HG03439 (cell line): Measurements from ENCODE around the gene ALDH3B2.
"Not testable (repeated sequence)": the region's sequence is repeated elsewhere in the genome, so short reads cannot be mapped to it uniquely, and the experiment has no call there.

Source experiments
- ATAC-seq: cut with Tn5 transposase; IDR thresholded peaks from one replicate; pipeline ENCODE4 v1.9.1; 2021; ENCODE audit warnings: mild to moderate bottlenecking, moderate library complexity; ENCODE audit not compliant: unreplicated experiment

ALDH3B2 gene

GRCh38 chr11:67685641-67686332 lies 11.4 kb upstream of the ALDH3B2 start:
- not testable (repeated sequence) for ATAC-seq

- not testable (repeated sequence) for ATAC-seq
Observed at GRCh38 chr11:67682126-67683034, 8.0 kb upstream of the ALDH3B2 start.

- ATAC-seq = no peak
Observed at GRCh38 chr11:67680696-67681470, 6.5 kb upstream of the ALDH3B2 start.

- ATAC-seq = no peak
Observed at GRCh38 chr11:67675058-67675747, 780 bp upstream of the ALDH3B2 start.

DNA sequence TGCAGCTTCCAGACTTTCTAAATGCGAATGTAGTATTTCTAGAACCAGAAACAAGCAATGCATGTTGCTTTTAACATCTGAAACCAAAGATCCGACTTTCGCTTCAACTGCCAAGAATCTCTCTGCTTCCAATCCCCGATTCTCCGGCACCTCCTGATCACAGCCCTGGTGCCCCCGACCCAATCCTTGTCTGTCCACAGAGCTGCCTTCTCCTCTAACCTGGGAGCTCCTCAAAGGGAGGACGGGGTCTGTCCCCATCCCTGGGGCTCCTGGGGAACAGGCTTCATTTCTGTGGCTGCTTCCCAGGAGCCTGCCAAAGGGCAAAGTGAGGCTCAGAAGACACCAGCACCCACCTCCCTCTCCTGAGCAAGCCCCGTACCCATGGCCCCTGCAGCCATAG lies 521 bp downstream of the ALDH3B2 start:
- no peak for ATAC-seq

DNA sequence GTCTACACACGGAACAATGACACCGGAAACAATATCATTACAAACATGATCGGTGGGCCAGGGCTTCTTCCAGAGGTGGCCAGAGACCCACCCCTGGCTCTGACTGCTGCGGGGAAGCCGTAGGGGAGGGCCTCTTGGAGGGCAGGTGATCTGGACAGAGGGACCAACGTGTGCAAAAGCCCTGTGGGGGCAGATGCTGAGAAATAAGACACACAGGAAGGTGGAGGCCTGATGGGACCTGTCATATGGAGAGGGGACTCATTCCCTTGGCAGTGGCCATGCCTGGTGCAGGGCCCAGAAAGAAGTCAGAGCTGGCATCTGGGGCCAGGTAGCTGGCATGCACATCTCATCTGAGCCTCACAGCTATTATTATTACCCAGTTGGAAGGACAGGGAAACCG lies 1.1 kb downstream of the ALDH3B2 start:
- no peak for ATAC-seq

DNA sequence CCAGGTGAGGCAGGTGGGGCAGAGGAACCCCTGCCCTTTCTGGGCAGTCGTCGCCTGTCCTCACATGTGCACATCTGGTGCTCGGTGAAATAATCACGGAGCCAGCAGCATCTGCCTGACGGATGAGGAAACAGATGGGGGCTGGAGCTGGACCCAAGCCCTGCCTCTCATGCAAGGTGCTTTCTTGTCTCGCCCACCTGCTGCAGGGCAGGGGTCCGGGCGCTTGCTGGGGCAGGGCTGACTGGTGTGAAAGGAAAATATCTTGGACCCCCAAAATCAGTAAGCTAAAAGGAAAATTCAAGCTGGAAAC lies 3.3 kb downstream of the ALDH3B2 start:
- ATAC-seq = no peak

DNA sequence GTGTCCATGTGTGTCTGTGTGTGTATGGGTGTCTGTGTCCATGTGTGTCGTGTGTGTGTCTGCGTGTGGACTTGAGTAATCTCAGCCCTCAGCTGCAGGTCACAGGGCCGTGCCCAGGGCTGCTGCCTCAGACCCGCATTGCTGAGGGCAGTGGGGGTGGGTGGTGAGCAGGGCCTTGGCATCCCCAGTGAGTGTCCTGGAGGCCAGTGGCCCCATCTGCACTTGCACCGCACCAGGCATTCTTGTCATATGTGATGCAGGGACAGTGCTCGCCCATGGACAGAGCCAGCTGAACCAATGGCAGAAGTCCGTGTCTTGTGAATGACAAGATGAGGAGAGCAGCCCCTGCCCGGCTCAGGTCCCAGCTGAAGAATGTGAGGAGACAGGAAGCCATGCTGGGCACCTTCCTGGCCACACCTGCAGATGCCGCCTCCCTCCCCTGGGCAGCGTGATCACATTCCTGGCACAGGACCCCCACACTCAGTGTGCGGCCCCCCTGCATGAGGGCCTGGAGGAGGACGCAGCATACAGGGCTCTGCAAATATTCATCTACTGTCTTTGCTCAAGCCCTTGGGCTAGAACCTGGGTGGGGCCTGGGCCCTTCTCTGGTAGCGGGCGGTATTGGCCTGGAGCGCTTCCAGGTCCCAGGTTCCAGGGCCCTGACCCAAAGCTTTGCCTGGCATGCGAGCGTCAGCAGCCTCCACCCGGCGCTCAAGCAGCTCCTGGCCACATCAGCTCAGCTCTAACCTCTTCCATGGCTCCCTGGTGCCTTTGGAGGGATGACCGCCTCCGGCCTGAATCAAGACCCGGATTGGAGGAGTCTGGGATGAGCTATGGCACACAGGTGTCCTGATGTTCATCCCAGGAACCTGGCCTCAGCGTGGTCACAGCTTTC lies 3.9 kb downstream of the ALDH3B2 start:
- ATAC-seq = no peak

- ATAC-seq = no peak
Observed at GRCh38 chr11:67668192-67668551, 6.3 kb downstream of the ALDH3B2 start.

- no peak for ATAC-seq
Observed at GRCh38 chr11:67667490-67668191, 6.8 kb downstream of the ALDH3B2 start.

DNA sequence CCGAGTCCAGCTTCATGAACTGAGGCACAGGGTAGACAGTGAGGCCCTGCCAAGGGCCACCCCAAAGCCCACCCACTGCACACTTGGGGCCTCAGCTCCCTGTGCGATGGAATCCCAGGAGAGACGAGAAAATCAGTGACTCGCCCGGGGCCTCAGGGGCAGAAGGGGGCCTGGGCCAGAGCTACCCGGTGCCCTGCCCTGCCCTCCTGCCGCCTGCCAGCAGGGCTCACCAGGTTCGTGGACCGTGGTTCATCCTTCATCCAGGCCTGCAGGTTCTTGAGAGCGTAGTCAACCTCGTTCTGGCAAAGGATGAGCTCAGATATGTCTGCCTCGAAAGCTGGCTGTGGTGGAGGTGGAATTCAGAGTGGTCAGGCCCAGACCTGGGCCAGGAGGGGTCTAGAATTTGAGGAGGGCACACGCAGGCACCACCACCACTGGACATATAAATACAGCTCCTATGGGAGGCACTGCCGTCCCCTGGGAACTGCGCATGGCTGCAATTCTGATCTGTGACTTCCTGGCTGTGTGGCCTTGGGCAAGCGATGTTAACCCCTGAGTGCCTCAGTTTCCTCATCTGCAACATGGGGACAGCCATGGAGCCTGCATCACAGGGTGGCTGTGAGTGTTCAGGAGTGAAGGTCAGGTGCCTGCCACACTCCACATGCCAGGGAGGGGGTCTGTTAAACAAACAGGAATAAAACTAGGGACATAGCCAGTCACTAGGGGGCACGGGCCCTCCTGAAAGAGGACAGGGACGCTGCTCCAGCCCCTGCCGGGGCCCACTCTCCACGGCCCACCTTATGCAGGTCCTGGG lies 7.5 kb downstream of the ALDH3B2 start:
- no peak for ATAC-seq

DNA sequence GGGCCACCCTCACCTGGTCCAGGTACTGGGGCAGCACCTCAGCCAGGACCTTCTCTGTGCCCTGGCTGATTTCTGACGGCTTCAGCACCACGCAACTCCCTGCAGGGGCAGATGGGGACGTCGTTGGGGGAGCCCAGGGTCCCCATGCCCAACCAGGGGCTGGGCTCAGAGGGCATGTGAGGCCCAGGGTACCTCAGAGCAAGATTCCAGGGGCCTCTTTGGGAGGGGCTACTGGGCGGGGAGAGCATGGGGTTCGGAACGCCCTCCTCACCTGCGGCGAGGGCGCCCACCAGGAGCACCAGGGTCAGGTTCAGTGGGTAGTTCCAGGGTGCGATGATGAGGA lies 8.1 kb downstream of the ALDH3B2 start:
- no peak for ATAC-seq

- ATAC-seq = no peak
Observed at GRCh38 chr11:67665541-67666302, 8.7 kb downstream of the ALDH3B2 start.

- ATAC-seq = no peak
Observed at GRCh38 chr11:67664696-67665540, 9.5 kb downstream of the ALDH3B2 start.

- no peak for ATAC-seq
Observed at GRCh38 chr11:67664213-67664585, 10.2 kb downstream of the ALDH3B2 start.

- no peak for ATAC-seq
Observed at GRCh38 chr11:67663532-67664212, 10.8 kb downstream of the ALDH3B2 start.
